ENCODE data around the gene PHOSPHO2.

GRCh38 chr2:169716938-169717690 is 22.8 kb downstream of the PHOSPHO2 start:
- TF ChIP-seq POLR2AphosphoS5 (IDR thresholded peaks at IDR 0.05) (no peak), POLR2A (IDR thresholded peaks at IDR 0.05) (no peak), CTCF (IDR thresholded peaks at IDR 0.05) (no peak)
